OCI-LY1 (cell line): Measurements from ENCODE around the gene CDK11A.

Source experiments
- H2AFZ ChIP-seq: fragments of 200-600 bp; sonication (generic), shearing (Covaris generic); 2 replicates; pipeline ENCODE4 v1.6.0; 2014; ENCODE audit warnings: antibody characterized with exemption, mild to moderate bottlenecking, low read length
- H3F3A ChIP-seq: fragments of 200-600 bp; sonication (generic), shearing (Covaris generic); 2 replicates; pipeline ENCODE4 v1.6.0; 2014; ENCODE audit warnings: mild to moderate bottlenecking, antibody characterized with exemption, low read length, moderate library complexity; ENCODE audit not compliant: insufficient read depth
- H3K27ac ChIP-seq: fragments of 200-600 bp; sonication (generic); 2 replicates; pipeline ENCODE4 v1.5.1; 2014; ENCODE audit warnings: low read length, mixed run types, mild to moderate bottlenecking, low read depth; ENCODE audit not compliant: poor library complexity, severe bottlenecking
- H3K27me3 ChIP-seq: fragments of 200-600 bp; sonication (generic); 2 replicates; pipeline ENCODE4 v1.6.0; 2014; ENCODE audit warnings: antibody characterized with exemption, mild to moderate bottlenecking, low read length, moderate library complexity; ENCODE audit not compliant: insufficient read depth
- H3K36me3 ChIP-seq: fragments of 200-600 bp; sonication (generic); 2 replicates; pipeline ENCODE4 v1.6.1; 2014; ENCODE audit warnings: mild to moderate bottlenecking, antibody characterized with exemption, low read length, moderate library complexity, mixed read lengths; ENCODE audit not compliant: insufficient read depth
- H3K4me1 ChIP-seq: fragments of 200-600 bp; sonication (generic); 2 replicates; pipeline ENCODE4 v1.5.1; 2014; ENCODE audit warnings: mild to moderate bottlenecking, low read length, moderate library complexity; ENCODE audit not compliant: insufficient read depth, severe bottlenecking
- H3K4me2 ChIP-seq: fragments of 200-600 bp; sonication (generic), shearing (Covaris generic); 2 replicates; pipeline ENCODE4 v1.6.1; 2014; ENCODE audit warnings: low read length
- H3K4me3 ChIP-seq: fragments of 200-600 bp; sonication (generic); 2 replicates; pipeline ENCODE4 v1.5.1; 2014; ENCODE audit warnings: low read length, low read depth, mild to moderate bottlenecking, mixed read lengths; ENCODE audit not compliant: poor library complexity, severe bottlenecking
- H3K79me2 ChIP-seq: fragments of 200-600 bp; shearing (Covaris generic); 2 replicates; pipeline ENCODE4 v1.6.1; 2016; ENCODE audit warnings: mixed run types, low read length, mixed read lengths; ENCODE audit not compliant: insufficient read depth
- H3K9ac ChIP-seq: fragments of 200-600 bp; sonication (generic), shearing (Covaris generic); 2 replicates; pipeline ENCODE4 v1.6.1; 2014; ENCODE audit warnings: mild to moderate bottlenecking, low read length, mixed read lengths
- H3K9me2 ChIP-seq: fragments of 200-600 bp; sonication (generic), shearing (Covaris generic); 2 replicates; pipeline ENCODE4 v1.6.1; 2014; ENCODE audit warnings: low read depth, mild to moderate bottlenecking, low read length, mixed read lengths
- H3K9me3 ChIP-seq: fragments of 200-600 bp; shearing (Covaris generic); 2 replicates; pipeline ENCODE4 v1.6.1; 2014; ENCODE audit warnings: low read length, mixed read lengths
- H4K20me1 ChIP-seq: fragments of 200-600 bp; sonication (generic), shearing (Covaris generic); 2 replicates; pipeline ENCODE4 v1.6.0; 2016; ENCODE audit warnings: mild to moderate bottlenecking, low read length; ENCODE audit not compliant: insufficient read depth
- EZH2 ChIP-seq: fragments of 200-600 bp; sonication (generic), shearing (Covaris generic); IDR thresholded peaks from 2 replicates; pipeline ENCODE4 v1.8.0; 2017; ENCODE audit warnings: borderline replicate concordance, mixed run types, mild to moderate bottlenecking, antibody characterized with exemption, low read length, moderate library complexity, mixed read lengths
- TF ChIP-seq, protein P1 (sequence below): fragments of 200-600 bp; sonication (generic), shearing (Covaris generic); IDR thresholded peaks from 2 replicates; pipeline ENCODE4 v1.5.1; 2017; ENCODE audit warnings: mild to moderate bottlenecking, antibody characterized with exemption, low read length, moderate library complexity, mixed read lengths

CDK11A gene

DNA sequence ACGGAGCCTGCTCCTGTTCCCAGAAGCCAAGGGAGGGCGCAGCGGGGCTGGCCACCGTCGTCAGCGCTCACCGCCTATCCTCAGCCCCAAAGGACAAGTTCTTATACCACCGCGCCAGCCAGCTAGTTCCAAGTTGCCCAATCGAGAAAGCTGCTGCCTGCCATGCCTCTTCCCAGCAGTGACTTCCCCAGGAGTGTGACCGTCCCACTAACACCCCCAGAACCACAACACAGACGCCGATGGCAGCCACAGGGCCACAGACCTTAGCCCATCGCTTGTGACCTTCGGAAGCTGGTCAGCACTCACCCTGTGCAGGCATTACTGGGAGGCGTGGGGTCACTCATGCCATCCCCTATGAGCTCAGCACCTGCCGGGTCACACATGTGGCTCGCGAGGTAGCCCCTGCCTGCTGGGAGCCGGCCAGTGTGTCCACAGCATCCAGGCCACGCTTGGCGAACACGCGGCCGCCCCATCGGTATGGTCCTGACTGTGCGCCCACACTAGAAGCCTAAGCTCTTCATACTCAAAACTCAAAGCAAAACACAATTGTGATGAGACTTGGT is 34.0 kb upstream of the CDK11A start:
- Histone ChIP-seq H3K9ac (no peak overlapping the region), H3K9me3 (no peaks in the 10 kb centered on the region), H2AFZ (no peak overlapping the region), H3K9me2 (no peaks in the 10 kb centered on the region), H3K4me2 (no peak overlapping the region), H3F3A (no peaks in the 10 kb centered on the region), H4K20me1 (no peaks in the 10 kb centered on the region), H3K36me3 (peaks cover 99% of the 10 kb centered on the region), H3K79me2 (no peaks in the 10 kb centered on the region; the same call in 1 of the 2 replicates), H3K27me3 (no peaks in the 10 kb centered on the region), H3K27ac (no peak overlapping the region), H3K4me1 (peaks cover 4% of the 10 kb centered on the region), H3K4me3 (no peak overlapping the region)
- no peak for TF ChIP-seq EZH2
- TF ChIP-seq, protein P1, sequence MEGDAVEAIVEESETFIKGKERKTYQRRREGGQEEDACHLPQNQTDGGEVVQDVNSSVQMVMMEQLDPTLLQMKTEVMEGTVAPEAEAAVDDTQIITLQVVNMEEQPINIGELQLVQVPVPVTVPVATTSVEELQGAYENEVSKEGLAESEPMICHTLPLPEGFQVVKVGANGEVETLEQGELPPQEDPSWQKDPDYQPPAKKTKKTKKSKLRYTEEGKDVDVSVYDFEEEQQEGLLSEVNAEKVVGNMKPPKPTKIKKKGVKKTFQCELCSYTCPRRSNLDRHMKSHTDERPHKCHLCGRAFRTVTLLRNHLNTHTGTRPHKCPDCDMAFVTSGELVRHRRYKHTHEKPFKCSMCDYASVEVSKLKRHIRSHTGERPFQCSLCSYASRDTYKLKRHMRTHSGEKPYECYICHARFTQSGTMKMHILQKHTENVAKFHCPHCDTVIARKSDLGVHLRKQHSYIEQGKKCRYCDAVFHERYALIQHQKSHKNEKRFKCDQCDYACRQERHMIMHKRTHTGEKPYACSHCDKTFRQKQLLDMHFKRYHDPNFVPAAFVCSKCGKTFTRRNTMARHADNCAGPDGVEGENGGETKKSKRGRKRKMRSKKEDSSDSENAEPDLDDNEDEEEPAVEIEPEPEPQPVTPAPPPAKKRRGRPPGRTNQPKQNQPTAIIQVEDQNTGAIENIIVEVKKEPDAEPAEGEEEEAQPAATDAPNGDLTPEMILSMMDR = no peak

- Histone ChIP-seq H4K20me1 (no peaks in the 10 kb centered on the region), H3K27ac (no peak overlapping the region), H3K79me2 (no peaks in the 10 kb centered on the region; the same call in 1 of the 2 replicates), H3K4me3 (no peak overlapping the region), H3F3A (no peaks in the 10 kb centered on the region), H2AFZ (no peak overlapping the region), H3K9me2 (no peaks in the 10 kb centered on the region), H3K9me3 (no peaks in the 10 kb centered on the region), H3K9ac (no peak overlapping the region), H3K27me3 (no peaks in the 10 kb centered on the region), H3K36me3 (peaks cover 99% of the 10 kb centered on the region), H3K4me1 (peaks cover 4% of the 10 kb centered on the region), H3K4me2 (no peak overlapping the region)
- TF ChIP-seq EZH2 = no peak
- TF ChIP-seq, protein P1 = no peak
Observed at GRCh38 chr1:1757422-1758058, 33.4 kb upstream of the CDK11A start.

DNA sequence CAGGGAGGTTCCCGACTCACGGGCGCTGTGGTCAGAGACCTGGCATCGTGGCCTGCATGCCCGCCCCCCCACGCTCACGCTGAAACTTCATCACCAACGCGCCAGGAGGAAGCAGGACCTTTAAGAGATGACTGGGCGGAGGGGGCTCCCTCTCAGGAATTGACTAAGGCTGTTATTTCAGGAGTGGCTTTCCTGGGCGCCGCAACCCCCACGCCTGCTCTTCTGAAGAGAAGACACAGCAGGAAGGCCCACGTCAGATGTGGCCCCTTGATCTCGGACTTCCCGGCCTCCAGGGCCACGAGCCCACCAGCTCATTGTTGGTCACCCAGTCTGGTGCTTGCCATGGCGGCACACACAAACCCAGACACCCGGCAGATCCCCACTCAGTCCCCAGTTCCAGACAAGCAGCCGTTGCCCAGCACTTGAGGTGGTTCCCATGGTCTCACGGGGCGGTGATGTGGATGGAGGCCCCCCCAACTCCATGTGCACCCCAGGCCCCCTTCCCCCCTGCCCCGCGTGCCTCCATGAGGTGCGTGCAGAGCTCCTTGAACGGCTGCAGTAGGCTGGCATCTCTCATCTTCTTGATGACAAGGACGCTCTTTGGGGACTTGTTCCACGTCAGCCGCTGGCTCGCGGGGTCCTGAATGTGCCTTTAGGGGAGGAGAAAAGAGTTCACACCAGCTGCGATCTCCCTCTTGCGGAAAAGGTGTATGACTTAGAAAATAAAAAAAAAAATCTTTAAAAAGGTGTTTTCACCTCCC is 32.7 kb upstream of the CDK11A start:
- Histone ChIP-seq H3K9me3 (no peaks in the 10 kb centered on the region), H3F3A (no peaks in the 10 kb centered on the region), H3K9ac (no peak overlapping the region), H3K4me3 (no peak overlapping the region), H3K9me2 (no peaks in the 10 kb centered on the region), H3K27me3 (no peaks in the 10 kb centered on the region), H4K20me1 (no peaks in the 10 kb centered on the region), H3K4me1 (peaks cover 4% of the 10 kb centered on the region), H3K36me3 (peaks cover 99% of the 10 kb centered on the region), H3K79me2 (no peaks in the 10 kb centered on the region; the same call in 1 of the 2 replicates), H2AFZ (no peak overlapping the region), H3K4me2 (no peak overlapping the region), H3K27ac (no peak overlapping the region)
- TF ChIP-seq, protein P1 = no peak
- no peak for TF ChIP-seq EZH2
